ENCODE data around the gene ADAR.

ADAR gene

DNA sequence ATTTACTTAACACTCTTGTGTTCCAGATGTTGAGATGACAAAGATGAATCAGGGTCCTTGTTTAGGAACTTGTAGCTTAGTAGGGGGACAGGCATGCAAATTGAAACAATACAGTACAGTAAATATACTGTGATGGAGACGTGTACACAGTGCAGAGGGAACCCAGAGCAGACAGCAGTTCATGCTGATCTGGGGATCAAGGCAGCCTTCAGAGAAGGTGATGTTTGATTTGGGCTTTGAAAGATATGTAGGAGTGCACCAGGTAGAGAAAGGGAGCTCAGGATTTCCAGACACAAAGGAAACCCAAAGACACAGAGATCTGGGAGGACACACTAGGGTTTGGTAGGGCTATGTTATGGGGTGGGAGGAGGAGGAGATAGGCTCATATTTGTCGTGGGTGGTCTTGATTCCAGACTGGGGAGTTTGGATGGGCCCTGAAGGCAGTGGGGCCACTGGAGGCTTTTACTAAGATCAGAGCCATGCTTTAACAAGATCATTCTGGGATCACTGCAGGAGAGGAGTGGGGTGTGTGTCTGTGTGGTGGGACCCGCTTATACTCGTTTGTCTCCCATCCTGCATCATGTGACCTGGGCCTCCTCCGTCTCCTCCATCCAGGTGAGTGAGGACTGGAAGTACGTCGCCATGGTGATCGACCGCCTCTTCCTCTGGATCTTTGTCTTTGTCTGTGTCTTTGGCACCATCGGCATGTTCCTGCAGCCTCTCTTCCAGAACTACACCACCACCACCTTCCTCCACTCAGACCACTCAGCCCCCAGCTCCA, 32.6 kb downstream of the ADAR start:
- H2BK5ac ChIP-seq (ENCODE audit: low read length) = no peak overlapping the region
- no peak for DNase-seq (ENCODE audit: low spot score)

GRCh38 chr1:154574716-154575115, 33.3 kb downstream of the ADAR start:
- Histone ChIP-seq H2BK120ac (ENCODE audit: low read depth, low read length) (no peak overlapping the region), H3K4me1 (ENCODE audit: control insufficient read depth in 2 of 2, insufficient read depth in 1 of 2, low read depth in 1 of 2, low read length in 2 of 2) (peaks cover 0 to 5% of the 10 kb centered on the region in 2 donors), H4K8ac (ENCODE audit: low read depth, low read length) (no peak overlapping the region), H3K9me3 (replicated peaks in 1 of 2; ENCODE audit: control insufficient read depth in 2 of 2, insufficient read depth in 1 of 2, low read depth in 1 of 2, low read length in 2 of 2) (no peaks in the 10 kb centered on the region), H3K79me1 (ENCODE audit: low read depth, low read length) (no peaks in the 10 kb centered on the region), H3K4me3 (ENCODE audit: low read length in 2 of 2) (no peak overlapping the region), H3K23ac (ENCODE audit: low read depth, low read length, poor library complexity) (no peak overlapping the region), H2BK12ac (ENCODE audit: low read length) (no peak overlapping the region), H2BK15ac (ENCODE audit: low read length) (no peak overlapping the region), H3K27ac (replicated peaks; ENCODE audit: low read length) (no peak overlapping the region), H2AFZ (ENCODE audit: low read length) (no peak overlapping the region), H3K36me3 (replicated peaks in 1 of 2; ENCODE audit: control insufficient read depth in 2 of 2, insufficient read depth in 2 of 2, low read length in 2 of 2) (peaks cover 18 to 85% of the 10 kb centered on the region in 2 donors), H4K91ac (ENCODE audit: low read depth, low read length, poor library complexity) (no peak overlapping the region), H3K4me2 (ENCODE audit: insufficient read depth, low read length, poor library complexity, severe bottlenecking) (no peak overlapping the region), H3K9ac (ENCODE audit: low read depth, low read length, poor library complexity) (no peak overlapping the region), H3K27me3 (ENCODE audit: control insufficient read depth in 3 of 3, insufficient read depth in 3 of 3, low read depth in 1 of 3, low read length in 3 of 3) (no peaks in the 10 kb centered on the region), H2BK5ac (ENCODE audit: low read length) (no peak overlapping the region), H3K4ac (ENCODE audit: low read length) (no peak overlapping the region), H3K14ac (ENCODE audit: low read length) (no peak overlapping the region), H2AK5ac (ENCODE audit: low read depth, low read length) (no peak overlapping the region), H3K18ac (ENCODE audit: low read length) (no peak overlapping the region)
- no CpG with 5 or more reads among the region's 7 CpGs for WGBS, 2 donors (ENCODE audit: extremely low coverage in 2 of 2, insufficient read length in 2 of 2, insufficient replicate concordance in 1 of 2)
- DNase-seq (ENCODE audit: low spot score) = no peak

More for the DNA sequence above, 32.6 kb downstream of the ADAR start:
- H3K79me1 ChIP-seq (ENCODE audit: low read depth, low read length) = no peaks in the 10 kb centered on the region
- no peaks in the 10 kb centered on the region for H3K27me3 ChIP-seq (ENCODE audit: control insufficient read depth in 3 of 3, insufficient read depth in 3 of 3, low read depth in 1 of 3, low read length in 3 of 3)
- no peak overlapping the region for H3K4ac ChIP-seq (ENCODE audit: low read length)
- H3K23ac ChIP-seq (ENCODE audit: low read depth, low read length, poor library complexity) = no peak overlapping the region
- WGBS, 2 donors (ENCODE audit: extremely low coverage in 2 of 2, insufficient read length in 2 of 2, insufficient replicate concordance in 1 of 2) = no CpG with 5 or more reads among the region's 10 CpGs
- peaks cover 18 to 86% of the 10 kb centered on the region in 2 donors for H3K36me3 ChIP-seq (replicated peaks in 1 of 2; ENCODE audit: control insufficient read depth in 2 of 2, insufficient read depth in 2 of 2, low read length in 2 of 2)
- no peak overlapping the region for H3K27ac ChIP-seq (replicated peaks; ENCODE audit: low read length)
- peaks cover 0 to 5% of the 10 kb centered on the region in 2 donors for H3K4me1 ChIP-seq (ENCODE audit: control insufficient read depth in 2 of 2, insufficient read depth in 1 of 2, low read depth in 1 of 2, low read length in 2 of 2)
- no peak overlapping the region for H4K91ac ChIP-seq (ENCODE audit: low read depth, low read length, poor library complexity)
- H2AK5ac ChIP-seq (ENCODE audit: low read depth, low read length) = no peak overlapping the region
- H3K9me3 ChIP-seq (replicated peaks in 1 of 2; ENCODE audit: control insufficient read depth in 2 of 2, insufficient read depth in 1 of 2, low read depth in 1 of 2, low read length in 2 of 2) = no peaks in the 10 kb centered on the region
- no peak overlapping the region for H2BK12ac ChIP-seq (ENCODE audit: low read length)
- no peak overlapping the region for H3K4me2 ChIP-seq (ENCODE audit: insufficient read depth, low read length, poor library complexity, severe bottlenecking)
- H3K4me3 ChIP-seq (ENCODE audit: low read length in 2 of 2) = no peak overlapping the region
- no peak overlapping the region for H3K18ac ChIP-seq (ENCODE audit: low read length)
- no peak overlapping the region for H2BK120ac ChIP-seq (ENCODE audit: low read depth, low read length)
- H4K8ac ChIP-seq (ENCODE audit: low read depth, low read length) = no peak overlapping the region
- H2AFZ ChIP-seq (ENCODE audit: low read length) = no peak overlapping the region
- H3K14ac ChIP-seq (ENCODE audit: low read length) = no peak overlapping the region
- H3K9ac ChIP-seq (ENCODE audit: low read depth, low read length, poor library complexity) = no peak overlapping the region
- no peak overlapping the region for H2BK15ac ChIP-seq (ENCODE audit: low read length)

DNA sequence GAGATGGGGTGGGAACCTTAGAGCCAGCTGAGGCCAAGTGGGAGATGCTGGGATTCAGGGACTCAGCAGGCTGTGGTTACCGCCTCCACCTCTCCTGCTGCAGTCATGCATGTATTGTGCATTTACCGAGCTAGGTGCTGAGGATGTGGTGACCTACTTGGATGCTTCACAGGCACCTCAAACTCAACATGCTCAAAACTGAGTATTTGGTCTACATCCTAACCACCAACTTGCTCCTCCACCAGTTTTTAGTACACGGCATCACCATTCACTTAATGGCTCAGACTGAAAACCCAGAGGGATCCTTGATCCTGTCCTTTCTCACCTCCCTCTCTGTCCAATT, 34.8 kb downstream of the ADAR start:
- no peak overlapping the region for H3K4ac ChIP-seq (ENCODE audit: low read length)
- no peaks in the 10 kb centered on the region for H3K9me3 ChIP-seq (replicated peaks in 1 of 2; ENCODE audit: control insufficient read depth in 2 of 2, insufficient read depth in 1 of 2, low read depth in 1 of 2, low read length in 2 of 2)
- H3K27me3 ChIP-seq (ENCODE audit: control insufficient read depth in 3 of 3, insufficient read depth in 3 of 3, low read depth in 1 of 3, low read length in 3 of 3) = peaks cover 0 to 10% (median 0%) of the 10 kb centered on the region in 3 experiments
- no peak overlapping the region for H3K27ac ChIP-seq (replicated peaks; ENCODE audit: low read length)
- peak overlapping the region; percentile 10 for H3K9ac ChIP-seq (ENCODE audit: low read depth, low read length, poor library complexity)
- H4K8ac ChIP-seq (ENCODE audit: low read depth, low read length) = no peak overlapping the region
- H3K4me2 ChIP-seq (ENCODE audit: insufficient read depth, low read length, poor library complexity, severe bottlenecking) = no peak overlapping the region
- H3K14ac ChIP-seq (ENCODE audit: low read length) = no peak overlapping the region
- no peak overlapping the region for H4K91ac ChIP-seq (ENCODE audit: low read depth, low read length, poor library complexity)
- no peak overlapping the region for H2BK5ac ChIP-seq (ENCODE audit: low read length)
- peaks cover 4 to 72% of the 10 kb centered on the region in 2 donors for H3K36me3 ChIP-seq (replicated peaks in 1 of 2; ENCODE audit: control insufficient read depth in 2 of 2, insufficient read depth in 2 of 2, low read length in 2 of 2)
- no peaks in the 10 kb centered on the region for H3K79me1 ChIP-seq (ENCODE audit: low read depth, low read length)
- no peak overlapping the region for H3K18ac ChIP-seq (ENCODE audit: low read length)
- no peak overlapping the region for H2BK15ac ChIP-seq (ENCODE audit: low read length)
- no peak overlapping the region for H2AFZ ChIP-seq (ENCODE audit: low read length)
- H2BK120ac ChIP-seq (ENCODE audit: low read depth, low read length) = no peak overlapping the region
- no peak overlapping the region for H2BK12ac ChIP-seq (ENCODE audit: low read length)
- H2AK5ac ChIP-seq (ENCODE audit: low read depth, low read length) = no peak overlapping the region
- no peak overlapping the region for H3K4me3 ChIP-seq (ENCODE audit: low read length in 2 of 2)
- peaks cover 9% of the 10 kb centered on the region in 2 donors for H3K4me1 ChIP-seq (ENCODE audit: control insufficient read depth in 2 of 2, insufficient read depth in 1 of 2, low read depth in 1 of 2, low read length in 2 of 2)
- H3K23ac ChIP-seq (ENCODE audit: low read depth, low read length, poor library complexity) = no peak overlapping the region
- WGBS, 2 donors (ENCODE audit: extremely low coverage in 2 of 2, insufficient read length in 2 of 2, insufficient replicate concordance in 1 of 2) = no CpG with 5 or more reads among the region's 3 CpGs
- no peak for DNase-seq (ENCODE audit: low spot score)

DNA sequence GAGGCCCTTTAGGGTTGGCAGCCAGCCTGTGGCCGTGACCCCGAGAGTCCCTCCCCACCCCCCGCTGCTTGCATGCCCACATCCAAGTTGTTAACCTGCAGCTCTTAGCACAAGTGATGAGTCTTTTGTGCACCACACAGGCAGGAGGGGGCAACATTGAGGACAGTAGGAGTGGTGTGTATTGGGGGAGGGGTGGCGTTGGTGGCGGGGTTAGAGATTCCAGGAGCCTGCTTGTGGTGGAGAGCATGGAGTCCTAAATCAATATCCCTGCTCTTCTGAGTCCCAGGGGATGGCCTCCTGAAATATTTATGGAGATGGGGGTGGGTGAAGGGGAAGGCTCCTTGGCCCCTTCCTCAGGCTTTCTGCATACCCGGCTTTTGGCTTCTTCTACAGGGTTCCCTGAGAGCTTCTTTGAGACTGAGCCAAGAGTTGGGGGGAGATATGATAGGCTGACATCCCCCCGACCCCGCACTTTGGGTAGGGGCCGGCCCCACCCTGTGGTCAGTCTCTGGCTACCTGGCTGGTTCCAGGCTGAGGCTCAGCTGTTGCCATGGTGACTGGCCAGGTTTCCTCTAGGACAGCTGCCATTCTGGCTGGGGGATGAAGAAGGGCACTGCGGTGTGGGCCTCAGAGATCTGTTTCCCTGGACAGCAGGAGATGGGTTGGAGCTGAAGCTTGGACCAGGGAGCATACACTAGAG, 35.4 kb downstream of the ADAR start:
- Histone ChIP-seq H2BK5ac (ENCODE audit: low read length) (no peak overlapping the region), H3K18ac (ENCODE audit: low read length) (no peak overlapping the region), H3K27me3 (ENCODE audit: control insufficient read depth in 3 of 3, insufficient read depth in 3 of 3, low read depth in 1 of 3, low read length in 3 of 3) (peaks cover 0 to 12% (median 0%) of the 10 kb centered on the region in 3 experiments), H3K9ac (ENCODE audit: low read depth, low read length, poor library complexity) (peak overlapping the region; percentile 10), H4K91ac (ENCODE audit: low read depth, low read length, poor library complexity) (no peak overlapping the region), H4K8ac (ENCODE audit: low read depth, low read length) (no peak overlapping the region), H2BK120ac (ENCODE audit: low read depth, low read length) (no peak overlapping the region), H3K36me3 (replicated peaks in 1 of 2; ENCODE audit: control insufficient read depth in 2 of 2, insufficient read depth in 2 of 2, low read length in 2 of 2) (peaks cover 3 to 66% of the 10 kb centered on the region in 2 donors), H2BK12ac (ENCODE audit: low read length) (no peak overlapping the region), H3K9me3 (replicated peaks in 1 of 2; ENCODE audit: control insufficient read depth in 2 of 2, insufficient read depth in 1 of 2, low read depth in 1 of 2, low read length in 2 of 2) (no peaks in the 10 kb centered on the region), H3K4me3 (ENCODE audit: low read length in 2 of 2) (no peak overlapping the region), H3K4me1 (ENCODE audit: control insufficient read depth in 2 of 2, insufficient read depth in 1 of 2, low read depth in 1 of 2, low read length in 2 of 2) (peaks cover 9 to 11% of the 10 kb centered on the region in 2 donors), H3K4me2 (ENCODE audit: insufficient read depth, low read length, poor library complexity, severe bottlenecking) (no peak overlapping the region), H3K79me1 (ENCODE audit: low read depth, low read length) (no peaks in the 10 kb centered on the region), H2BK15ac (ENCODE audit: low read length) (no peak overlapping the region), H3K23ac (ENCODE audit: low read depth, low read length, poor library complexity) (no peak overlapping the region), H3K4ac (ENCODE audit: low read length) (no peak overlapping the region), H3K27ac (replicated peaks; ENCODE audit: low read length) (no peak overlapping the region), H2AFZ (ENCODE audit: low read length) (no peak overlapping the region), H2AK5ac (ENCODE audit: low read depth, low read length) (no peak overlapping the region), H3K14ac (ENCODE audit: low read length) (no peak overlapping the region)
- WGBS, 2 donors (ENCODE audit: extremely low coverage in 2 of 2, insufficient read length in 2 of 2, insufficient replicate concordance in 1 of 2) = no CpG with 5 or more reads among the region's 10 CpGs
- DNase-seq (ENCODE audit: low spot score) = no peak
